GM20431 (cell line): ENCODE data around the gene STAT3.
"Not testable (repeated sequence)": the region's sequence is repeated elsewhere in the genome, so short reads cannot be mapped to it uniquely, and the experiment has no call there.

ENCODE experiments used
- in situ Hi-C: fragments of 300-500 bp; cut with MseI, MboI; formaldehyde crosslinking; loops from one replicate; pipeline ENCODE4 v1.15.0; 2020; ENCODE audit warnings: low sequenced_read_pairs; ENCODE audit not compliant: unreplicated experiment

STAT3 gene

GRCh38 chr17:42323268-42323773, 64.9 kb downstream of the STAT3 start:
- in situ Hi-C loops: loop anchor here (5.0 to 10.0 kb wide), 2 partner anchors 79 to 201 kb away; no protein-coding TSS in a partner anchor

GRCh38 chr17:42322382-42323267, 65.6 kb downstream of the STAT3 start:
- in situ Hi-C loops: loop anchor here (5.0 to 10.0 kb wide), 2 partner anchors 80 to 202 kb away; no protein-coding TSS in a partner anchor

GRCh38 chr17:42321555-42321954, 66.7 kb downstream of the STAT3 start:
- in situ Hi-C loops: loop anchor here (5.0 to 10.0 kb wide), 2 partner anchors 81 to 203 kb away; no protein-coding TSS in a partner anchor

- in situ Hi-C loops: not testable (repeated sequence)
These were observed 70.3 kb downstream of the STAT3 start for GRCh38 chr17:42317967-42318366.

DNA sequence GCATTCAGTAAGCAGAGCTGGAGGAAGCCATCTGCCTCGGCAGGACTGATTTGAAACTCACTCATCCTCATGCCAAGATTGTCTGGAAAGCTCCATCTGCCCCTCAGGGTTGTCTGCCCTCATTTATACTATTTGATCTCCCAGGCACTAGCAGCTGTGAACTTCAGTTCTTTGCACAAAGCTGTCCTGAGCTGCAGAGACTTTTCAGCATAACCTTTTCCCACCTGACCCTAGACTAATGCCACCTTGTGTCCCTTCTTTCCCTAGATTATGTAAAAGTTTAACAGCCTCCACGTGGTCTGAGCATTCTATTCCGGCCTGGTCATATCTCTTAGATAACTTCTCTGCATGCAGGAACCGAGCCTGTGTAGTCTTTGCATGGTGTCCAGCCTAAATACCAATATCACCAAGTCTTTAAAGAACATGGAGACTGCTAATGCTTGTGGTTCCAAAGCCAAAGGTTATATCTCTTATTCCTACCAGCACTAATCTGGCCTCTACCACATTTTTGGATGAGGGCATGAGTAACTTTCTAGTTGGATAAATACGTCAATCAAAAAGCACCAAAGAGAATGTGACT, 70.9 kb downstream of the STAT3 start:
- in situ Hi-C loops: no loop called here

GRCh38 chr17:42316755-42317154, 71.5 kb downstream of the STAT3 start:
- in situ Hi-C loops: no loop called here

- in situ Hi-C loops: no loop called here
These were observed 72.7 kb downstream of the STAT3 start for GRCh38 chr17:42315402-42316156.

DNA sequence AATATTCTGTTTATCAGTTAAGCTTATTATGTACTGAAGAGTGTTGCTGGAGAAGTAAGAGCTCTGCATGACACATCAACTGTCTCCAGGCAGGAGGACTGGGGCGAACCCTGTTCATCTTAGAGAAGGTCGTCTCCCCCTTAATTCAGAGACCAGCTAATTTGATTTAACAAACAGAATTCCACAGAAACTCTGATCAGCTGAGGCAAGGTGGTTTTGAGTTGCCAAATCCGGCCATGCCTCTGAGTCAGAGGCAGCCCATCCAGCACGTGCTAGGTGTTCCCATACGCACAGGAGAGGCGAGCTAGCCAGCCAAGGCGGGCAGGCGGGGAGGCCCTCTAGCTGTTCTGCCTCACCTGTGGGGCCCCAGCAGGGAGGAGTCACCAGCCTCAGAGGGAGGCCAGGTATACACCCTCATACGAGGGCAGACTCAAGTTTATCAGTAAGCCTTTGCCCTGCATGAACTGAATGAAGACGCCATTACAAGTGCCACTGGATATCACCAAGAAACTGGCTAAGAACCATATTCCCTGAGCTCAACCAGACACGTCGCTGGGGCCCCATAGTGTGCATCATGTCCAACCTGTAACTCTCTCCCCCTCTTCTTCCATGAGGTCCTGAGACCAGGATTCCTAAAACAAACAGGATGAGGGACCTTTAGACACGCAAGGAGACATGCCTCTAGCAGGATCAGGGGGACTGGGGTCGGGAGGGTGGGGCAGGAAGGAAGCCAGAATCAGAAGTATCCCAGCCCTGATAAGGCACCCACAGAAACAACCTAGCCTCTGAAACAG, 74.3 kb downstream of the STAT3 start:
- in situ Hi-C loops: no loop called here

DNA sequence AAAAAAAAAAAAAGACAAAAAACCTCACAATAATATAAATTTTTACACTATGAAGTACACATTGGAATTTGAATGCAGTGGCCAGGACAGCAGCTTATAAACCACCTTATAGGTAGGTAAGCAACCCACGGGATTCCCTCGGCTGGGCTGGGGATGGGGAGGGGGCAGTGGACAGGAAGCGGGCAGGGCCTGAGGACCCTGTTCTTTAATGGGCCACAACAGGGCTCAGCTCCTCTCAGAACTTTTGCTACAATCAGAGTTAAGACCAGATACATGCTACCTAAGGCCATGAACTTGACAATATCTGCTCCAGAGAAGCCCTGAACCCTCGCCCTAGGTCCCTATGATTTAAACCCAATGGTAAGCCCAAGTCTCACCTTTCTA, 74.9 kb downstream of the STAT3 start:
- in situ Hi-C loops: no loop called here

DNA sequence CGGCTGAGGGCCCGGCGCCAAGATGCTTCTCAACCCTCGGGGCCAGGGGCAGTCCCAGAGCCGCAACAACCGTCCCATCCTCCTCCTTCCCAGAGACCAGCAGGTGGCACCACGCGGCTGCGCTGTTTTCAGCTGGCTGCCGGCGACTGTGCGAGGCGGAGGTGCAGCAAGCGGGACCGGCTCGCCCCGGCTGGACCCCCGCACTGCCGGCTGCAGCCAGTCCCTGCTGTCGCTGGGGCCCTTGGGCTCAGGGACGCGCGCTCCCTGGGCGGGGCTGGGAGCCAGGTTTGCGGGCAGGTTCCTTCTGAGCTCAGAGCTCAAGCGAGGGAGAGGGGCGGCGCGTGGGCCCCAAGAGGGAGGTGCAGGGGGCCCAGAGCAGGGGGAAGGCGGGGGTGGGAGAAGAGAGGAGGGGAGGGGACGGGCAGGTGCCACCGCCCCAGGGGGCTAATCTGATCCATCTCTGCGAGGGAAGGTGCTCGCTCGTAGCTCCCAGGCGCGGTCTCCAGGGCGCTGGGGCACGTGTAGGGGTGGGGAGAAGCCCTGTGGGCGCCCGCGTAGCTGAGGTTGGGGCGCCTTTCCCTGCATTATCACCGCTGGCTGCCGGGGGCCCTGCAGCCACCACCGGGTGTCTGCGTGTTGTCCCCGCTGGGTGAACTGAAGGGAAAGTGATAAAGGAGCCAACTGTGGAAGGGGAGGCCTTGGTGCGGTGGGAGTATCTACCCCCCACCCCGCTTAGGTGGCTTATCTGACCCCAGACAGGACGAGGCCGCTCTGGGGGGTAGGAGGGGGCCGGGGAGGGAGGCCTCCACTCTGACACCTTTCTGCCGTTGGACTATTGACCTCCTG, 75.7 kb downstream of the STAT3 start:
- in situ Hi-C loops: no loop called here

- in situ Hi-C loops: no loop called here
These were observed 76.3 kb downstream of the STAT3 start for GRCh38 chr17:42312035-42312284.

DNA sequence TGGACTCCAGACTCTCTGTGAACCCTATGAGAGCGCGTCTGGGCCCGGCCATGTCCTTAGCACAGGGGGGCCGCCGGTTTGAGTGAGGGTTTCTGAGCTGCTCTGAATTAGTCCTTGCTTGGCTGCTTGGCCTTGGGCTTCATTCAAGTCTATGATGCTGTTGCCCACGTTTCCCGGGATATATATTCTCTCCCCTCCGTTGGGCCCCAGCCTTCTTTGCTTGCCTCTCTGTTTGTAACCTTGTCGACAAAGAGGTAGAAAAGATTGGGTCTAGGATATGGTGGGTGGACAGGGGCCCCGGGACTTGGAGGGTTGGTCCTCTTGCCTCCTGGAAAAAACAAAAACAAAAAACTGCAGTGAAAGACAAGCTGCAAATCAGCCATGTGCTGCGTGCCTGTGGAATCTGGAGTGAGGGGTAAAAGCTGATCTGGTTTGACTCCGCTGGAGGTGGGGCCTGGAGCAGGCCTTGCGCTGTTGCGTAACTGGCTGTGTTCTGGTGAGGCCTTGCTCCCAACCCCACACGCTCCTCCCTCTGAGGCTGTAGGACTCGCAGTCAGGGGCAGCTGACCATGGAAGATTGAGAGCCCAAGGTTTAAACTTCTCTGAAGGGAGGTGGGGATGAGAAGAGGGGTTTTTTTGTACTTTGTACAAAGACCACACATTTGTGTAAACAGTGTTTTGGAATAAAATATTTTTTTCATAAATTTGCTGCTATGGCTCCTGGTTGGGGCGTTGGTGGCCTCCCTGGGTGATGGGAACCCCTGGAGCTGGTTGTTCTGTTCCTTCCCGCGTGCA, 76.8 kb downstream of the STAT3 start:
- in situ Hi-C loops: no loop called here

GRCh38 chr17:42310787-42311215, 77.4 kb downstream of the STAT3 start:
- in situ Hi-C loops: no loop called here

- in situ Hi-C loops: no loop called here
These were observed 78.1 kb downstream of the STAT3 start for GRCh38 chr17:42309986-42310786.

DNA sequence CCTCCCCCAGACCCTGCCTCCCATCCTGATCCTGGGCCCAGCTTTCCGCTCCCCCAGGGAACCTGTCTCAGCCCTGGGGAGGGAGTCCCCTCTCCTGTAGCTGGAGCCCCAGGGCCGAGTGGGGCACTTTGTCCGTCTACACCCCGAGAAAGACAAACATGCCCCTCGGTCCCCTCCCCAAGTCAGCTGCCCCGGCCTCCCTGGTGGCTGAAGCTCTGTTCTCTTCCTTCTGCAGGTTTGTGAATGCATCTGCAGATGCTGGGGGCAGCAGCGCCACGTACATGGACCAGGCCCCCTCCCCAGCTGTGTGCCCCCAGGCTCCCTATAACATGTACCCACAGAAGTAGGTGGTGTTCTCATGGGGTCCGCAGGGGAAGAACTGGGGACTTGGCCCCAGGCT, 79.1 kb downstream of the STAT3 start:
- in situ Hi-C loops: no loop called here

DNA sequence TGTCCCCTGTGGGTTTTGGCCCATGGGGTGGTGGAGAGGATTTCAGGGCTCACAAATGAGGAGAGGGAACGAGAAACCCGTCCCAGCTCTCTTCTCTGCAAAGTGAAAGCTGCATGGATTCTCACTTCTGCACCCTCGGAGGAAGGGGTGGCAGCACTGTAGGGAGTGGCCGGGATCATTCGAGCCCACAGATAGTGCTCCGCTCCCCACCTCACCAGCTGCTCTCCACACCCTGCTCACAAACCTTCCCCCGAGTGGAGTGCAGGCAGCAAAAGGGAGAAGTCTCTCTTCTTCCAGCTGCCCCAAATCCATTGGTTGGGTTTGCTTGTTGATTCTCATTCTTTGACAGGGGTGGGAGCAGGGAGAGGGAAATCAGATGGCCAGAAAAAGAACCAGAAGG, 79.8 kb downstream of the STAT3 start:
- in situ Hi-C loops: no loop called here

DNA sequence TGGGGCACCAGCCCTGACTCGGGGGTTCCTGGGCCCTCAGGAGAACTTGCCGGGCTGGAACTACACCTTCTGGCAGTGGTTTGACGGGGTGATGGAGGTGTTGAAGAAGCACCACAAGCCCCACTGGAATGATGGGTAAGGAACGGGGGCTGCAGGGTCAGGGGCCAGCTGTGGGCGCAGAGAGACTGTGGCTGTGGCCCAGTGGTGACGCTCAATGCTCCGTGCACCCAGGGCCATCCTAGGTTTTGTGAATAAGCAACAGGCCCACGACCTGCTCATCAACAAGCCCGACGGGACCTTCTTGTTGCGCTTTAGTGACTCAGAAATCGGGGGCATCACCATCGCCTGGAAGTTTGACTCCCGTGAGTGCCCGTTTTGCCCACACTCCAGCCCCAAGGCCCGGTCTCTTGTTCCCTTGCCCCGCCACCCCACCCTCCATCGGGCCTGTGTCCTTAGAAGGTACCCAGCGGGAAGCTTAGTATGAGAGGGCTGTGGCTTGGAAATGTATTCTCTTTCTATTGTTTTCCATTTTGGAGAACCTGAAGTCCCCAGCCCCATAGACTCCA, 80.8 kb downstream of the STAT3 start:
- in situ Hi-C loops: no loop called here

DNA sequence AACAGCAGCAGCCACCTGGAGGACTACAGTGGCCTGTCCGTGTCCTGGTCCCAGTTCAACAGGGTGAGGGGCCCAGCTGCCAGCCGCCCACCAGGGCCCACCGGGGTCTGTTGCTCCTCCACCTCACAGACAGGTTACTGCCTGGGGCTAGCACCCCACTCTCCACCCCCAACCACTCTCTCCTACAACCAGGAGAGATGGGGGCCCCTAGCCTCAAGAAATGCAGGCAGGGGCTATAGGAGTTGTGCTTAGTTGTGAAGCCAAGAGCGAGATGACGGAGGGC, 81.9 kb downstream of the STAT3 start:
- in situ Hi-C loops: no loop called here
